HepG2 (cell line): ENCODE measurements around the gene GMPPB. TPM values are rescaled to one million over a fixed set of nuclear protein-coding genes. Genes with fewer than 3 reads are reported as not detected.
A peak's percentile ranks its signal among the peaks of the same experiment; 100 is the strongest.

Experiments
- ELF3 ChIP-seq: IDR thresholded peaks from 2 replicates; pipeline ENCODE4 v1.6.1; 2016; ENCODE audit warnings: missing genetic modification reagents, missing compliant biosample characterization
- GATA4 ChIP-seq: sonication (generic); IDR thresholded peaks from 2 replicates; pipeline ENCODE4 v1.6.1; 2016; ENCODE audit warnings: antibody characterized with exemption, low read depth, borderline replicate concordance
- HHEX ChIP-seq: IDR thresholded peaks from 2 replicates; pipeline ENCODE4 v1.6.1; 2016; ENCODE audit warnings: control low read depth
- HNRNPL ChIP-seq: fragments of 200-400 bp; formaldehyde crosslinking; IDR thresholded peaks from 2 replicates; pipeline ENCODE4 v1.6.1; 2017; ENCODE audit warnings: mild to moderate bottlenecking, low read depth, low read length
- PCBP2 ChIP-seq: fragments of 200-400 bp; formaldehyde crosslinking; optimal IDR thresholded peaks from 2 replicates; pipeline ENCODE3; 2018; ENCODE audit warnings: low read length, low read depth; ENCODE audit not compliant: poor library complexity, severe bottlenecking
- POGZ ChIP-seq: sonication (generic); formaldehyde crosslinking; IDR thresholded peaks from 2 replicates; pipeline ENCODE4 v1.4.0; 2020; ENCODE audit warnings: mild to moderate bottlenecking, missing genetic modification reagents
- SIX1 ChIP-seq: sonication (generic); formaldehyde crosslinking; IDR thresholded peaks from 2 replicates; pipeline ENCODE4 v1.4.0; 2020; ENCODE audit warnings: missing genetic modification reagents, borderline replicate concordance
- SRY ChIP-seq: sonication (generic); formaldehyde crosslinking; IDR thresholded peaks from 2 replicates; pipeline ENCODE4 v1.8.0; 2022; ENCODE audit warnings: mild to moderate bottlenecking, missing genetic modification reagents
- TMF1 ChIP-seq: sonication (generic); formaldehyde crosslinking; IDR thresholded peaks from 2 replicates; pipeline ENCODE4 v1.8.1; 2022; ENCODE audit warnings: low read depth, missing genetic modification reagents
- ZBTB21 ChIP-seq: sonication (generic); formaldehyde crosslinking; IDR thresholded peaks from 2 replicates; pipeline ENCODE4 v1.4.0; 2020; ENCODE audit warnings: missing genetic modification reagents
- ZMYM2 ChIP-seq: sonication (generic); formaldehyde crosslinking; IDR thresholded peaks from 2 replicates; pipeline ENCODE4 v1.8.0; 2022; ENCODE audit warnings: mild to moderate bottlenecking, missing genetic modification reagents
- ZNF10 ChIP-seq: sonication (generic); formaldehyde crosslinking; IDR thresholded peaks from 2 replicates; pipeline ENCODE4 v1.4.0; 2020; ENCODE audit warnings: mild to moderate bottlenecking, low read depth, missing genetic modification reagents, borderline replicate concordance
- ZNF589 ChIP-seq: sonication (generic); formaldehyde crosslinking; conservative IDR thresholded peaks from 2 replicates; pipeline ENCODE4 v1.8.0; 2022; ENCODE audit warnings: mild to moderate bottlenecking, moderate library complexity, missing genetic modification reagents
- ZNF737 ChIP-seq: sonication (generic); formaldehyde crosslinking; IDR thresholded peaks from 2 replicates; pipeline ENCODE4 v1.5.0; 2020; ENCODE audit warnings: missing genetic modification reagents, mild to moderate bottlenecking, borderline replicate concordance
- polyA plus RNA-seq, 8 experiments: library from polyadenylated mRNA; depleted of rRNA in 3 of 8; stranded (reverse) in 7 of 8; unstranded in 1 of 8; fragments of >200 nt; fragmentation: Illumina TruSeq in 4 of 8; extraction: Trizol in 4 of 8; gene quantifications; 2 replicates each; pipeline versions ENCODE4 v1.2.1 to v1.2.3, GENCODE V29; 2011 to 2016; ENCODE audit warnings: low read depth in 4 of 8, missing spikeins in 1 of 8, mixed read lengths in 1 of 8; ENCODE audit not compliant: insufficient read depth in 1 of 8
- total RNA-seq, 5 experiments: library from RNA; depleted of rRNA; stranded (reverse); fragments of >200 nt; fragmentation: Illumina TruSeq; extraction: Trizol; gene quantifications; 2 replicates each; pipeline ENCODE4 v1.2.3, GENCODE V29; 2016; ENCODE audit warnings: low read depth in 1 of 5
- TF ChIP-seq, protein P1 (sequence below): sonication (generic); formaldehyde crosslinking; IDR thresholded peaks from 2 replicates; pipeline ENCODE4 v1.4.0; 2020; ENCODE audit warnings: missing genetic modification reagents
- TF ChIP-seq, protein P2 (sequence below): sonication (generic); formaldehyde crosslinking; IDR thresholded peaks from 2 replicates; pipeline ENCODE4 v1.4.0; 2020; ENCODE audit warnings: missing genetic modification reagents
- TF ChIP-seq, protein P3 (sequence below): sonication (generic); formaldehyde crosslinking; IDR thresholded peaks from 2 replicates; pipeline ENCODE4 v1.4.0; 2020; ENCODE audit warnings: missing genetic modification reagents, mild to moderate bottlenecking, borderline replicate concordance
- TF ChIP-seq, protein P4 (sequence below): sonication (generic); formaldehyde crosslinking; IDR thresholded peaks from 2 replicates; pipeline ENCODE4 v1.5.0; 2020; ENCODE audit warnings: mild to moderate bottlenecking, missing genetic modification reagents
- TF ChIP-seq, protein P5 (sequence below): sonication (generic); formaldehyde crosslinking; IDR thresholded peaks from 2 replicates; pipeline ENCODE4 v1.8.0; 2022; ENCODE audit warnings: mild to moderate bottlenecking, missing genetic modification reagents, moderate library complexity

GMPPB gene
- total and polyA plus RNA-seq, 2 of the 13 experiments (the other 11 are each of a cell fraction or from before 2014, with no cell fraction given): 6.5 to 23.1 TPM

DNA sequence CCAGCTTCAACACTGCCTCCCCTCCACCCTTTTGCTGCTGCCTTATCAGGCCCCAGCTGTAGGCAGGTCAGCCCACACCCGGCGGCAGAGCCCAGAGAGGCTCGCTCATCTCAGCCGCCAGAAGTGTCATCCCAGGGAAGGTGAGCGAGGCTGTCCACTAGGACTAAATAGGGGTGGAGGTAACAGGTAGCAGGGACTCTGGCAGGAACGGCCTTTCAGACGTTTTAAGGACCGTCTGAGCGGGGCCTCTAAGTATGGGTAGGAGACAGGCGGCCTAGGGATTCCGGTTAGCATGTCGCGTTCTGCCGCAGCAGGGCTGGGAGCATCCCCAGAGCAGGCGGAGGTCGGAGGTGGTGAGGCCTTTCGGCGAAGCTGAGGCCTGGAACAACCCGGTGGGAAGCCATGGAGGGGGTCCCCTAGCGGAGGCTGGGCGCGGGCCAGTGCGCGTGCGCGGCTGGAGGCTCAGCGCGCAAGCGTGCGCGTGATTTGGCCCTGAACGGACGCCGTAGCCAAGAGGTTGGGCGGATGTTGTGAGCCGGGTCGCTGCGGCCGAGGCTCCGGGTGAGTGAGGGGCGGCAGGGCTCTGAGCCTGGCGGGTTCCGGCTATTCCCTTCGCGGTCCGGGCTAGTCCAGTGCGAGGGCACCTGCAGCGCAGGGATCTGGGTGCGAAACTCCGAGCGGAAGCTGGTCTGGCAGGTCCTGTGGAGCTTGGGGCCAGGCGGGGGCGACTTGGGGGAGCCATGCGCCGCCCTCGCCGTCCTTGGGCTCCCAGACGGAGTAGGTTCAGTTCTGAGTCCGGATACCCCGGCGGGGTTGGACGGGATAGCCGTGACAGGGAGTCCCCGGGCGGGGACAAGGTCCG is 34.5 kb downstream of the GMPPB start, which contains the start of the genes MST1 and RNF123 (continued):
- TF ChIP-seq ZNF737 (no peak), ZNF10 (CRISPR knock-in tag) (no peak), HHEX (no peak), PCBP2 (no peak), ELF3 (CRISPR knock-in tag) (peak; percentile 35; the same call in 1 of the 2 replicates), ZNF589 (CRISPR knock-in tag) (no peak; the same call in 1 of the 2 replicates), SIX1 (no peak), ZBTB21 (CRISPR knock-in tag) (0 out of 2 replicates have a peak, but pooled peaks have one; percentile 42), SRY (CRISPR knock-in tag) (peak; percentile 52; the same call in 1 of the 2 replicates), HNRNPL (no peak), ZMYM2 (CRISPR knock-in tag) (no peak), POGZ (CRISPR knock-in tag) (0 out of 2 replicates have a peak, but pooled peaks have one; percentile 28), GATA4 (no peak), TMF1 (no peak)
- TF ChIP-seq, protein P1, sequence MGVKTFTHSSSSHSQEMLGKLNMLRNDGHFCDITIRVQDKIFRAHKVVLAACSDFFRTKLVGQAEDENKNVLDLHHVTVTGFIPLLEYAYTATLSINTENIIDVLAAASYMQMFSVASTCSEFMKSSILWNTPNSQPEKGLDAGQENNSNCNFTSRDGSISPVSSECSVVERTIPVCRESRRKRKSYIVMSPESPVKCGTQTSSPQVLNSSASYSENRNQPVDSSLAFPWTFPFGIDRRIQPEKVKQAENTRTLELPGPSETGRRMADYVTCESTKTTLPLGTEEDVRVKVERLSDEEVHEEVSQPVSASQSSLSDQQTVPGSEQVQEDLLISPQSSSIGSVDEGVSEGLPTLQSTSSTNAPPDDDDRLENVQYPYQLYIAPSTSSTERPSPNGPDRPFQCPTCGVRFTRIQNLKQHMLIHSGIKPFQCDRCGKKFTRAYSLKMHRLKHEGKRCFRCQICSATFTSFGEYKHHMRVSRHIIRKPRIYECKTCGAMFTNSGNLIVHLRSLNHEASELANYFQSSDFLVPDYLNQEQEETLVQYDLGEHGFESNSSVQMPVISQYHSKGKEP (CRISPR knock-in tag): no peak
- TF ChIP-seq, protein P2, sequence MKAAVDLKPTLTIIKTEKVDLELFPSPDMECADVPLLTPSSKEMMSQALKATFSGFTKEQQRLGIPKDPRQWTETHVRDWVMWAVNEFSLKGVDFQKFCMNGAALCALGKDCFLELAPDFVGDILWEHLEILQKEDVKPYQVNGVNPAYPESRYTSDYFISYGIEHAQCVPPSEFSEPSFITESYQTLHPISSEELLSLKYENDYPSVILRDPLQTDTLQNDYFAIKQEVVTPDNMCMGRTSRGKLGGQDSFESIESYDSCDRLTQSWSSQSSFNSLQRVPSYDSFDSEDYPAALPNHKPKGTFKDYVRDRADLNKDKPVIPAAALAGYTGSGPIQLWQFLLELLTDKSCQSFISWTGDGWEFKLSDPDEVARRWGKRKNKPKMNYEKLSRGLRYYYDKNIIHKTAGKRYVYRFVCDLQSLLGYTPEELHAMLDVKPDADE (CRISPR knock-in tag): peak; percentile 20; the same call in 1 of the 2 replicates
- TF ChIP-seq, protein P3, sequence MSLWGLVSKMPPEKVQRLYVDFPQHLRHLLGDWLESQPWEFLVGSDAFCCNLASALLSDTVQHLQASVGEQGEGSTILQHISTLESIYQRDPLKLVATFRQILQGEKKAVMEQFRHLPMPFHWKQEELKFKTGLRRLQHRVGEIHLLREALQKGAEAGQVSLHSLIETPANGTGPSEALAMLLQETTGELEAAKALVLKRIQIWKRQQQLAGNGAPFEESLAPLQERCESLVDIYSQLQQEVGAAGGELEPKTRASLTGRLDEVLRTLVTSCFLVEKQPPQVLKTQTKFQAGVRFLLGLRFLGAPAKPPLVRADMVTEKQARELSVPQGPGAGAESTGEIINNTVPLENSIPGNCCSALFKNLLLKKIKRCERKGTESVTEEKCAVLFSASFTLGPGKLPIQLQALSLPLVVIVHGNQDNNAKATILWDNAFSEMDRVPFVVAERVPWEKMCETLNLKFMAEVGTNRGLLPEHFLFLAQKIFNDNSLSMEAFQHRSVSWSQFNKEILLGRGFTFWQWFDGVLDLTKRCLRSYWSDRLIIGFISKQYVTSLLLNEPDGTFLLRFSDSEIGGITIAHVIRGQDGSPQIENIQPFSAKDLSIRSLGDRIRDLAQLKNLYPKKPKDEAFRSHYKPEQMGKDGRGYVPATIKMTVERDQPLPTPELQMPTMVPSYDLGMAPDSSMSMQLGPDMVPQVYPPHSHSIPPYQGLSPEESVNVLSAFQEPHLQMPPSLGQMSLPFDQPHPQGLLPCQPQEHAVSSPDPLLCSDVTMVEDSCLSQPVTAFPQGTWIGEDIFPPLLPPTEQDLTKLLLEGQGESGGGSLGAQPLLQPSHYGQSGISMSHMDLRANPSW (CRISPR knock-in tag): no peak
- TF ChIP-seq, protein P4, sequence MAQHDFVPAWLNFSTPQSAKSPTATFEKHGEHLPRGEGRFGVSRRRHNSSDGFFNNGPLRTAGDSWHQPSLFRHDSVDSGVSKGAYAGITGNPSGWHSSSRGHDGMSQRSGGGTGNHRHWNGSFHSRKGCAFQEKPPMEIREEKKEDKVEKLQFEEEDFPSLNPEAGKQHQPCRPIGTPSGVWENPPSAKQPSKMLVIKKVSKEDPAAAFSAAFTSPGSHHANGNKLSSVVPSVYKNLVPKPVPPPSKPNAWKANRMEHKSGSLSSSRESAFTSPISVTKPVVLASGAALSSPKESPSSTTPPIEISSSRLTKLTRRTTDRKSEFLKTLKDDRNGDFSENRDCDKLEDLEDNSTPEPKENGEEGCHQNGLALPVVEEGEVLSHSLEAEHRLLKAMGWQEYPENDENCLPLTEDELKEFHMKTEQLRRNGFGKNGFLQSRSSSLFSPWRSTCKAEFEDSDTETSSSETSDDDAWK (CRISPR knock-in tag): no peak
- TF ChIP-seq, protein P5, sequence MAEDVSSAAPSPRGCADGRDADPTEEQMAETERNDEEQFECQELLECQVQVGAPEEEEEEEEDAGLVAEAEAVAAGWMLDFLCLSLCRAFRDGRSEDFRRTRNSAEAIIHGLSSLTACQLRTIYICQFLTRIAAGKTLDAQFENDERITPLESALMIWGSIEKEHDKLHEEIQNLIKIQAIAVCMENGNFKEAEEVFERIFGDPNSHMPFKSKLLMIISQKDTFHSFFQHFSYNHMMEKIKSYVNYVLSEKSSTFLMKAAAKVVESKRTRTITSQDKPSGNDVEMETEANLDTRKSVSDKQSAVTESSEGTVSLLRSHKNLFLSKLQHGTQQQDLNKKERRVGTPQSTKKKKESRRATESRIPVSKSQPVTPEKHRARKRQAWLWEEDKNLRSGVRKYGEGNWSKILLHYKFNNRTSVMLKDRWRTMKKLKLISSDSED (CRISPR knock-in tag): no peak
